ENCODE measurements around the gene LEFTY1.

Gene LEFTY1

GRCh38 chr1:225926551-225927113 lies 37.7 kb upstream of the LEFTY1 start:
- H3K36me3 ChIP-seq (ENCODE audit: insufficient read depth, low read length): no peaks in the 10 kb centered on the region; the same call in 1 of the 2 replicates
- peaks cover 44% of the 10 kb centered on the region for H3K4me1 ChIP-seq (ENCODE audit: insufficient read depth, low read length, poor library complexity, severe bottlenecking)
- H3K4me2 ChIP-seq (ENCODE audit: low read depth, low read length, poor library complexity, severe bottlenecking): peak overlapping the region; percentile 25
- H3K9ac ChIP-seq (ENCODE audit: low read depth, low read length, poor library complexity, severe bottlenecking): peak overlapping the region; percentile 29
- no peaks in the 10 kb centered on the region for H3K27me3 ChIP-seq (ENCODE audit: insufficient read depth, low read length, poor library complexity, severe bottlenecking)
- peaks cover 25% of the 10 kb centered on the region for H3K79me2 ChIP-seq (ENCODE audit: insufficient read depth, low read length)
- no peaks in the 10 kb centered on the region for H3F3A ChIP-seq (ENCODE audit: low read depth)
- TF ChIP-seq, protein P1, sequence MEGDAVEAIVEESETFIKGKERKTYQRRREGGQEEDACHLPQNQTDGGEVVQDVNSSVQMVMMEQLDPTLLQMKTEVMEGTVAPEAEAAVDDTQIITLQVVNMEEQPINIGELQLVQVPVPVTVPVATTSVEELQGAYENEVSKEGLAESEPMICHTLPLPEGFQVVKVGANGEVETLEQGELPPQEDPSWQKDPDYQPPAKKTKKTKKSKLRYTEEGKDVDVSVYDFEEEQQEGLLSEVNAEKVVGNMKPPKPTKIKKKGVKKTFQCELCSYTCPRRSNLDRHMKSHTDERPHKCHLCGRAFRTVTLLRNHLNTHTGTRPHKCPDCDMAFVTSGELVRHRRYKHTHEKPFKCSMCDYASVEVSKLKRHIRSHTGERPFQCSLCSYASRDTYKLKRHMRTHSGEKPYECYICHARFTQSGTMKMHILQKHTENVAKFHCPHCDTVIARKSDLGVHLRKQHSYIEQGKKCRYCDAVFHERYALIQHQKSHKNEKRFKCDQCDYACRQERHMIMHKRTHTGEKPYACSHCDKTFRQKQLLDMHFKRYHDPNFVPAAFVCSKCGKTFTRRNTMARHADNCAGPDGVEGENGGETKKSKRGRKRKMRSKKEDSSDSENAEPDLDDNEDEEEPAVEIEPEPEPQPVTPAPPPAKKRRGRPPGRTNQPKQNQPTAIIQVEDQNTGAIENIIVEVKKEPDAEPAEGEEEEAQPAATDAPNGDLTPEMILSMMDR (conservative IDR thresholded peaks at IDR 0.05; ENCODE audit: low read length): no peak
- TF ChIP-seq EZH2phosphoT487 (IDR thresholded peaks at IDR 0.05; ENCODE audit: borderline replicate concordance): no peak
- no peaks in the 10 kb centered on the region for H3K9me2 ChIP-seq (replicated peaks; ENCODE audit: low read depth, low read length)
- no peaks in the 10 kb centered on the region for H3K9me3 ChIP-seq (ENCODE audit: insufficient read depth, low read depth, low read length)
- H2AFZ ChIP-seq (ENCODE audit: low read length): peak overlapping the region; percentile 66
- H4K20me1 ChIP-seq (ENCODE audit: insufficient read depth, low read length, poor library complexity, severe bottlenecking): peaks cover 20% of the 10 kb centered on the region
- no peak overlapping the region for H3K4me3 ChIP-seq (ENCODE audit: low read length, poor library complexity, severe bottlenecking)

GRCh38 chr1:225923692-225924555 lies 35.0 kb upstream of the LEFTY1 start, which contains the start of gene PYCR2:
Gene PYCR2 (minus strand): TSS chr1:225924250. CDS start chr1:225924110, 140 bp downstream.
- Histone ChIP-seq H3F3A (ENCODE audit: low read depth) (no peaks in the 10 kb centered on the region), H3K4me2 (ENCODE audit: low read depth, low read length, poor library complexity, severe bottlenecking) (peak within 1 kb of the TSS; percentile 85), H3K9me2 (replicated peaks; ENCODE audit: low read depth, low read length) (no peaks in the 10 kb centered on the region), H2AFZ (ENCODE audit: low read length) (peak within 1 kb of the TSS; percentile 79), H3K36me3 (ENCODE audit: insufficient read depth, low read length) (peaks cover 6% of the 10 kb centered on the region; the same call in 1 of the 2 replicates), H3K4me3 (ENCODE audit: low read length, poor library complexity, severe bottlenecking) (peak within 1 kb of the TSS; percentile 87), H3K79me2 (ENCODE audit: insufficient read depth, low read length) (peaks cover 38% of the 10 kb centered on the region), H3K4me1 (ENCODE audit: insufficient read depth, low read length, poor library complexity, severe bottlenecking) (peaks cover 59% of the 10 kb centered on the region), H3K9me3 (ENCODE audit: insufficient read depth, low read depth, low read length) (no peaks in the 10 kb centered on the region), H4K20me1 (ENCODE audit: insufficient read depth, low read length, poor library complexity, severe bottlenecking) (peaks cover 23% of the 10 kb centered on the region), H3K27me3 (ENCODE audit: insufficient read depth, low read length, poor library complexity, severe bottlenecking) (no peaks in the 10 kb centered on the region), H3K9ac (ENCODE audit: low read depth, low read length, poor library complexity, severe bottlenecking) (peak within 1 kb of the TSS; percentile 92)
- TF ChIP-seq, protein P1 (conservative IDR thresholded peaks at IDR 0.05; ENCODE audit: low read length): no peak
- no peak for TF ChIP-seq EZH2phosphoT487 (IDR thresholded peaks at IDR 0.05; ENCODE audit: borderline replicate concordance)

DNA sequence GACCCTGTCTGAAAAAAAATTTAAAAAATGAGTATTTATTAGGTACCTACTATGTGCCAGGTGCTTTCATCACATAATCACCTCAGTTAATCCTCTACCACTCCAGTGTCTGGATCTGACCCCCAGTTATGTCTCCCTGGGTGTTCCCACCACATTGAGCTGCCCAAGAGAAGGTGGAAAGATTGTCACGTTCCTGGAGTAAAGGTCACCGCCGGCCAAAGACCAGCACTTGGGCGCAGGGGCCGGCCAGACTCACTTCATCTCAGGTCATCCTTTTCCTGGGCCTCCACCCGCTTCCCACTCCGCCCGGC lies 34.4 kb upstream of the LEFTY1 start:
- peaks cover 6% of the 10 kb centered on the region; the same call in 1 of the 2 replicates for H3K36me3 ChIP-seq (ENCODE audit: insufficient read depth, low read length)
- H3K9ac ChIP-seq (ENCODE audit: low read depth, low read length, poor library complexity, severe bottlenecking): peak overlapping the region; percentile 92
- H3K9me2 ChIP-seq (replicated peaks; ENCODE audit: low read depth, low read length): no peaks in the 10 kb centered on the region
- peak overlapping the region; percentile 87 for H3K4me3 ChIP-seq (ENCODE audit: low read length, poor library complexity, severe bottlenecking)
- H3K4me2 ChIP-seq (ENCODE audit: low read depth, low read length, poor library complexity, severe bottlenecking): peak overlapping the region; percentile 85
- H3K27me3 ChIP-seq (ENCODE audit: insufficient read depth, low read length, poor library complexity, severe bottlenecking): no peaks in the 10 kb centered on the region
- H3F3A ChIP-seq (ENCODE audit: low read depth): no peaks in the 10 kb centered on the region
- TF ChIP-seq, protein P1 (conservative IDR thresholded peaks at IDR 0.05; ENCODE audit: low read length): no peak
- no peak for TF ChIP-seq EZH2phosphoT487 (IDR thresholded peaks at IDR 0.05; ENCODE audit: borderline replicate concordance)
- peaks cover 23% of the 10 kb centered on the region for H4K20me1 ChIP-seq (ENCODE audit: insufficient read depth, low read length, poor library complexity, severe bottlenecking)
- H2AFZ ChIP-seq (ENCODE audit: low read length): no peak overlapping the region; the same call in 1 of the 2 replicates
- no peaks in the 10 kb centered on the region for H3K9me3 ChIP-seq (ENCODE audit: insufficient read depth, low read depth, low read length)
- H3K79me2 ChIP-seq (ENCODE audit: insufficient read depth, low read length): peaks cover 38% of the 10 kb centered on the region
- H3K4me1 ChIP-seq (ENCODE audit: insufficient read depth, low read length, poor library complexity, severe bottlenecking): peaks cover 53% of the 10 kb centered on the region

Data from Loucy (cell line).